SIG-M5 (cell line): ENCODE measurements around the gene COL1A2.

ENCODE experiments used
- DNase-seq: peaks from one replicate; lab custom pipeline; 2025; lab: John Stamatoyannopoulos, UW

COL1A2 gene

GRCh38 chr7:94411188-94411466 is 16.4 kb downstream of the COL1A2 start:
- DNase-seq: no peak

GRCh38 chr7:94412762-94413322 is 18.1 kb downstream of the COL1A2 start:
- DNase-seq: no peak

GRCh38 chr7:94414481-94414880 is 19.8 kb downstream of the COL1A2 start:
- no peak for DNase-seq

- no peak for DNase-seq
Observed at GRCh38 chr7:94414980-94415379, 20.3 kb downstream of the COL1A2 start.

- no peak for DNase-seq
Observed at GRCh38 chr7:94417306-94417705, 22.6 kb downstream of the COL1A2 start.

GRCh38 chr7:94417901-94418300 is 23.2 kb downstream of the COL1A2 start:
- no peak for DNase-seq

GRCh38 chr7:94418851-94419250 is 24.2 kb downstream of the COL1A2 start:
- no peak for DNase-seq

GRCh38 chr7:94420328-94420727 is 25.6 kb downstream of the COL1A2 start:
- DNase-seq: no peak

GRCh38 chr7:94421681-94422080 is 27.0 kb downstream of the COL1A2 start:
- no peak for DNase-seq

- DNase-seq: no peak
Observed at GRCh38 chr7:94422136-94422535, 27.4 kb downstream of the COL1A2 start.

GRCh38 chr7:94422827-94423460 is 28.2 kb downstream of the COL1A2 start:
- no peak for DNase-seq

- no peak for DNase-seq
Observed at GRCh38 chr7:94423863-94424735, 29.4 kb downstream of the COL1A2 start.

- no peak for DNase-seq
Observed at GRCh38 chr7:94425546-94425945, 30.9 kb downstream of the COL1A2 start.

GRCh38 chr7:94426980-94427875 is 32.5 kb downstream of the COL1A2 start:
- no peak for DNase-seq

- no peak for DNase-seq
Observed at GRCh38 chr7:94429153-94429552, 34.5 kb downstream of the COL1A2 start.

- no peak for DNase-seq
Observed at GRCh38 chr7:94431176-94431575, 36.5 kb downstream of the COL1A2 start.

- no peak for DNase-seq
Observed at GRCh38 chr7:94431619-94432280, 37.1 kb downstream of the COL1A2 start.

- DNase-seq: no peak
Observed at GRCh38 chr7:94432281-94432670, 37.6 kb downstream of the COL1A2 start.

GRCh38 chr7:94432817-94433216 is 38.1 kb downstream of the COL1A2 start:
- DNase-seq: no peak

GRCh38 chr7:94433224-94433623 is 38.5 kb downstream of the COL1A2 start:
- DNase-seq: no peak

GRCh38 chr7:94434042-94434441 is 39.3 kb downstream of the COL1A2 start:
- no peak for DNase-seq
